ENCODE measurements around the gene ARHGDIG. TPM values are rescaled to one million over a fixed set of nuclear protein-coding genes. Genes with fewer than 3 reads are reported as not detected.

The ARHGDIG gene
- total RNA-seq, 1 donor from 2014 or later = not detected

- Histone ChIP-seq H3K27me3 (no peaks in the 10 kb centered on the region), H3K36me3 (peaks cover 15 to 21% of the 10 kb centered on the region in 2 donors), H3K9me3 (no peaks in the 10 kb centered on the region), H3K4me3 (no peak overlapping the region), H3K4me1 (no peaks in the 10 kb centered on the region), H3K27ac (no peak overlapping the region)
- TF ChIP-seq CTCF (IDR thresholded peaks at IDR 0.05) = no peak
- DNase-seq (ENCODE audit: low spot score in 2 of 2) = no peak
- intact Hi-C loops (cut with DNase I) = no loop called here
These were observed 12.0 kb upstream of the ARHGDIG start for GRCh38 chr16:268141-269053.

GRCh38 chr16:269061-269796 is 11.2 kb upstream of the ARHGDIG start:
- H3K36me3 ChIP-seq = peaks cover 7 to 13% of the 10 kb centered on the region in 2 donors
- H3K4me1 ChIP-seq = no peaks in the 10 kb centered on the region
- TF ChIP-seq CTCF (IDR thresholded peaks at IDR 0.05) = no peak
- intact Hi-C loops (cut with DNase I) = no loop called here
- no peaks in the 10 kb centered on the region for H3K27me3 ChIP-seq
- DNase-seq (ENCODE audit: low spot score in 2 of 2) = no peak
- H3K27ac ChIP-seq = no peak overlapping the region
- H3K9me3 ChIP-seq = no peaks in the 10 kb centered on the region
- H3K4me3 ChIP-seq = no peak overlapping the region

- no peak for DNase-seq (ENCODE audit: low spot score in 2 of 2)
- no peaks in the 10 kb centered on the region for H3K9me3 ChIP-seq
- H3K27ac ChIP-seq = no peak overlapping the region
- intact Hi-C loops (cut with DNase I) = no loop called here
- H3K4me1 ChIP-seq = peaks cover 4 to 7% of the 10 kb centered on the region in 2 donors
- no peak for TF ChIP-seq CTCF (IDR thresholded peaks at IDR 0.05)
- H3K36me3 ChIP-seq = no peaks in the 10 kb centered on the region
- no peaks in the 10 kb centered on the region for H3K27me3 ChIP-seq
- H3K4me3 ChIP-seq = no peak overlapping the region
These were observed 9.8 kb upstream of the ARHGDIG start for GRCh38 chr16:270381-271255.

- Histone ChIP-seq H3K4me1 (peaks cover 4 to 7% of the 10 kb centered on the region in 2 donors), H3K36me3 (no peaks in the 10 kb centered on the region), H3K27ac (no peak overlapping the region), H3K4me3 (no peak overlapping the region), H3K27me3 (no peaks in the 10 kb centered on the region), H3K9me3 (no peaks in the 10 kb centered on the region)
- no peak for TF ChIP-seq CTCF (IDR thresholded peaks at IDR 0.05)
- no peak for DNase-seq (ENCODE audit: low spot score in 2 of 2)
- intact Hi-C loops (cut with DNase I) = no loop called here
These were observed 7.5 kb upstream of the ARHGDIG start for GRCh38 chr16:272633-273546.
